Effector memory CD4-positive, alpha-beta T cell (primary cell): Measurements from ENCODE around the gene SLC25A26.
"Not testable (repeated sequence)": the region's sequence is repeated elsewhere in the genome, so short reads cannot be mapped to it uniquely, and the experiment has no call there.

Experiments
- DNase-seq, 3 donors: peaks; one replicate each; pipeline ENCODE4 v3.0.0-alpha.2; 2020
- H3K27ac ChIP-seq: 2 replicates; pipeline ENCODE4 v1.7.0; 2013; ENCODE audit warnings: mild to moderate bottlenecking, low read length, moderate library complexity; ENCODE audit not compliant: insufficient read depth, poor library complexity, severe bottlenecking
- H3K27me3 ChIP-seq: replicated peaks from 2 replicates; pipeline ENCODE4 v1.7.0; 2013; ENCODE audit warnings: mild to moderate bottlenecking, low read length; ENCODE audit not compliant: insufficient read depth, control insufficient read depth, poor library complexity, severe bottlenecking
- H3K36me3 ChIP-seq: 2 replicates; pipeline ENCODE4 v1.7.0; 2013; ENCODE audit warnings: mild to moderate bottlenecking, low read length, moderate library complexity; ENCODE audit not compliant: control insufficient read depth, insufficient read depth
- H3K4me1 ChIP-seq: 2 replicates; pipeline ENCODE4 v1.7.0; 2013; ENCODE audit warnings: low read length, mild to moderate bottlenecking; ENCODE audit not compliant: control insufficient read depth, insufficient read depth, poor library complexity, severe bottlenecking
- H3K4me3 ChIP-seq: 2 replicates; pipeline ENCODE4 v1.7.0; 2013; ENCODE audit warnings: low read length, low read depth, mild to moderate bottlenecking; ENCODE audit not compliant: insufficient read depth, poor library complexity, severe bottlenecking
- H3K9me3 ChIP-seq: 2 replicates; pipeline ENCODE4 v1.7.0; 2013; ENCODE audit warnings: mild to moderate bottlenecking, low read length, moderate library complexity; ENCODE audit not compliant: control insufficient read depth

Gene SLC25A26

DNA sequence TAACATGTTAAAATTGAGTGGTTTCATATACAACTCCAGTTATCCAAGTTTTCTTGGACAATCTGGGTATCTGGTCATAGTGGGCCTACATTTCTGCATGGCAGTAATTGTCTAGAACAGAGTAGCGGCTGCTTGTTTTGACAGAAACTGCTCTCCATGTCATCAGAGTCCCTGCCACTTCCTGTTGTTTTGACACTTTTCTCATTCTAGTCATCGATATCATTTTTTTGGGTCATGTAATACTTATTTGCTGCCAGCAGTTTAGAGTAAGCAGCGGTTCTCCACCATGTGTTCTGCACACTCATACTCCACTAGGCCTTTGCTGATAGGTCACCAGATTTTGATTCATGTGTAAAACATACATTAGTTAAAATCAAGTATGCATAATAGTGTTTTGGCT is 81.5 kb downstream of the SLC25A26 start:
- Histone ChIP-seq H3K9me3 (no peaks in the 10 kb centered on the region), H3K4me1 (peaks cover 47% of the 10 kb centered on the region), H3K27me3 (no peaks in the 10 kb centered on the region), H3K4me3 (no peak overlapping the region), H3K27ac (peak overlapping the region; percentile 83), H3K36me3 (no peaks in the 10 kb centered on the region)
- peak; percentile 23 to 41 (median 34) for DNase-seq

DNA sequence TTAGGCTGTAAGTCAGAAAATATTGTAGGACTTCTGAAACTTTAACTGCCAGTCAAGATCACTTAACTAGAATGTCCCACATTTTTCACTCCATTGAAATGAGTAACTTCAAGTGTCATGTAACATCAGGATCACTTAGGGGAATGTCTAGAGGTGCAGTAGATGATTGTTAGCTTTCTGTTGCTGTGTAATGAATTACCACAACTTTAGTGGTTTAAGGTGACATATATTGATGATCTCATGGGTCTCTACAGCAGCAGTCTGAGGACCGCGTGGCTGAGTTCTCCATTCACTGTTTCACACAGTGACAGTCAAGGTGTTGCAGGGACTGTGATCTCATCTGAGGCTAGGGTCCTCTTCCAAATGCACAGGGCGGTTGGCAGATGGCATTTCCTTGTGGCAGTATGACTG is 82.7 kb downstream of the SLC25A26 start:
- H3K9me3 ChIP-seq: no peaks in the 10 kb centered on the region
- no peak overlapping the region for H3K4me3 ChIP-seq
- peak; percentile 24 to 63 (median 41) for DNase-seq
- H3K36me3 ChIP-seq: no peaks in the 10 kb centered on the region
- H3K4me1 ChIP-seq: peaks cover 37% of the 10 kb centered on the region
- no peaks in the 10 kb centered on the region for H3K27me3 ChIP-seq
- peak overlapping the region; percentile 83 for H3K27ac ChIP-seq

DNA sequence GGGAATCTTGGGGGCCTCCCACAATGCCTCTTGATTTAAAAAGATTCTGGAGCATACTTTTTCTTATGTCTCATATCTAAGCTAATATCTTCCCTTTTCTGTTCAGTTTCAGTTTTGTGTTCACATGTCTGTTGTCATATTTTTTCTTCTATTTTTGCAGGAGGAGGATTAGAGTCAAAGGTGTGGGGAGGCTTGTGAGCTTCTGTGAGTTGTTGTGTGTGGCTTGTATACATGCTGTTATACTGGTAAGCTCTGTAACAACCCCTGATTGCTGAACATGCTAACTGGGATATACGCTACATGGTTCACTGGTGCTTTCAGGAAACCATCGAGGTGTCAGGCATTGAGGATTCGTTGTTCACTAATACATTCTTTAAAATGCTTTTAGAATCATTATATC is 83.5 kb downstream of the SLC25A26 start:
- H3K9me3 ChIP-seq: no peaks in the 10 kb centered on the region
- H3K36me3 ChIP-seq: no peaks in the 10 kb centered on the region
- H3K4me1 ChIP-seq: peaks cover 36% of the 10 kb centered on the region
- DNase-seq: no peak
- H3K4me3 ChIP-seq: no peak overlapping the region
- peak overlapping the region; percentile 83 for H3K27ac ChIP-seq
- no peaks in the 10 kb centered on the region for H3K27me3 ChIP-seq

DNA sequence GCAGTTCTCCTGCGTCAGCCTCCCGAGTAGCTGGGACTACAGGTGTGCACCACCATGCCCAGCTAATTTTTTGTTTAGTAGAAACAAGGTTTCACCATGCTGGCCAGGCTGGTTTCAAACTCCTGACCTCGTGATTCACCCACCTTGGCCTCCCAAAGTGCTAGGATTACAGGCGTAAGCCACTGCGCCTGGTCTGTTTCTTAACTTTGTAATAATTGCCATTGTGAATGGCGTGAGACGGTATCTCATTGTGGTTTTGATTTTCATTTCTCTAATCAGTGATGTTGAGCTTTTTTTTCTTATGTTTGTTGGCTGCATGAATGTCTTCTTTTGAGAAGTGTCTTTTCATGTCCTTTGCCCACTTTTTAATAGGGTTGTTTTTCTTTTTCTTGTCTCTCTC is 85.3 kb downstream of the SLC25A26 start:
- H3K4me3 ChIP-seq, H3K9me3 ChIP-seq, H3K27me3 ChIP-seq, H3K27ac ChIP-seq, DNase-seq, H3K36me3 ChIP-seq: not testable (repeated sequence)
- H3K4me1 ChIP-seq: peaks cover 34% of the 10 kb centered on the region

DNA sequence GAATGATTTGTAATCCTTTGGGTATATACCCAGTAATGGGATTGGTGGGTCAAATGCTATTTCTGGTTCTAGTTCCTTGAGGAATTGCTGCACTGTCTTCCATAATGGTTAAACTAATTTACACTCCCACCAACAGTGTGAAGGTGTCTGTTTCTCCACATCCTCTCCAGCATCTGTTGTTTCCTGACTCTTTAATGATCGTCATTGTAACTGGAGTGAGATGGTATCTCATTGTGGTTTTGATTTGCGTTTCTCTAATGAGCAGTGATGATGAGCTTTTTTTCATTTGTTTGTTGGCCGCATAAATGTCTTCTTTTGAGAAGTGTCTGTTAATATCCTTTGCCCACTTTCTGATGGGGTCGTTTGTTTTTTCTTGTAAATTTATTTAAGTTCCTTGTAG is 86.2 kb downstream of the SLC25A26 start:
- DNase-seq, H3K27me3 ChIP-seq, H3K36me3 ChIP-seq, H3K4me3 ChIP-seq, H3K9me3 ChIP-seq, H3K27ac ChIP-seq: not testable (repeated sequence)
- H3K4me1 ChIP-seq: peaks cover 25% of the 10 kb centered on the region

DNA sequence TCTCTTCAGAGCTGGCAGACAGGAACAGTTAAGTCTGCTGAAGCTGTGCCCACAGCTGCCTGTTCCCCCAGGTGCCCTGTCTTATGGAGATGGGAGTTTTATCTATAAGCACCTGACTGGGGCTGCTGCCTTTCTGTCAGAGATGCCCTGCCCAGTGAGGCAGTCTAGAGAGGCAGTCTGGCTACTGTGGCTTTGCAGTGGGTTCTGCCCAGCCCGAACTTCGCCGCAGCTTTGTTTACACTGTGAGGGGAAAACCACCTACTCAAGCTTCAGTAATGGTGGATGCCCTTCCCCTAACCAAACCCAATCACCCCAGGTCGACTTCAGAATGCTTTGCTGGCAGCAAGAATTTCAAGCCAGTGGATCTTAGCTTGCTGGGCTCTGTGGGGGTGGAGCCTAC is 91.2 kb downstream of the SLC25A26 start:
- Histone ChIP-seq H3K27me3 (no peaks in the 10 kb centered on the region), H3K4me1 (no peaks in the 10 kb centered on the region), H3K9me3 (no peaks in the 10 kb centered on the region), H3K36me3 (no peaks in the 10 kb centered on the region), H3K27ac (no peak overlapping the region), H3K4me3 (no peak overlapping the region)
- peak in 2 of 3 donors; percentile 26 to 38 for DNase-seq

DNA sequence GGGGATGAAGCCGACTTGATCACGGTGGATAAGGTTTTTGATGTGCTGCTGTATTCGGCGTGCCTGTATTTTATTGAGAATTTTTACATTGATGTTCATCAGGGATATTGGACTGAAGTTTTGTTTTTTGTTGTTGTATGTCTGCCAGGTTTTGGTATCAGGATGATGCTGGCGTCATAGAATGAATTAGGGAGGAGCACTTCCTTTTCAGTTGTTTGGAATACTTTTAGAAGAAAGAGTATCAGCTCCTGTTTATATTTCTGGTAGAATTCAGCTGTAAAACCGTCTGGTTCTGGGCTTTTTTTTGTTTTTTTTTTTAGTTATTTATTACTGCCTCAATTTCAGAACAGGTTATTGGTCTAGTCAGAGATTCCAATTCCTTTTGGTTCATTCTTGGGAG is 93.7 kb downstream of the SLC25A26 start:
- DNase-seq: no peak
- H3K4me1 ChIP-seq: no peaks in the 10 kb centered on the region
- H3K36me3 ChIP-seq: no peaks in the 10 kb centered on the region
- H3K27ac ChIP-seq: no peak overlapping the region
- H3K9me3 ChIP-seq: no peaks in the 10 kb centered on the region
- H3K4me3 ChIP-seq: no peak overlapping the region
- H3K27me3 ChIP-seq: no peaks in the 10 kb centered on the region

DNA sequence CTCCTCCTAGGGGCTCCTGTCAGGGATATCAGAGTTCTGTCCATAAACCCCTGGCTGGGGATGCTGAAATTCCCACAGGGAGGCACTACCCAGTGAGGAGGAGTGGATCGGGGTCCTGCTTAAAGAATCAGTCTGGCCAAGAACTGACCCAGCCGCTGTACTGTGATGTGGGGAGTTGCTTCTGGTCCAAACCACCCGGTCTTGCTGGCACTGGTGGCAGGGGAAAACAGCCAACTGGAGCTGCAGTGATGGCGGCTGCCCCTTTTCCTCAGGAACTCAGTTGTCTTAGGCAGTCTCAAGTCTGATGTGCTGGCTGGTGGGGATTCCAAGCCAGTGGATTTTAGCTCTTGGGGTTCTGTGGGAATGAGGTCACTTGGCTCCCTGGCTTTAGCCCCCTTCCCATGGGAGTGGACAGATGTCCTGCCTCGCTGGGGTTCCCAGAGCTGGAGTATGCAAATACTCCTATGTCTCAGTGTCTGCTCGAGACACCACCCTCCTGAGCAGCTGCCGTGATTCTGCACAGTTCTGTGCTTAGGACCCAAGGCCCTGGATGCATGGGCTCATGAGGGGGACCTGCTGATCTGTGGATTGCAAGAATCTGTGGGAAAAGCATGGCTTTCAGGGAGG is 97.1 kb downstream of the SLC25A26 start:
- DNase-seq: no peak
- Histone ChIP-seq H3K27ac (no peak overlapping the region), H3K9me3 (no peaks in the 10 kb centered on the region), H3K4me3 (no peak overlapping the region), H3K27me3 (no peaks in the 10 kb centered on the region), H3K36me3 (no peaks in the 10 kb centered on the region), H3K4me1 (no peaks in the 10 kb centered on the region)

DNA sequence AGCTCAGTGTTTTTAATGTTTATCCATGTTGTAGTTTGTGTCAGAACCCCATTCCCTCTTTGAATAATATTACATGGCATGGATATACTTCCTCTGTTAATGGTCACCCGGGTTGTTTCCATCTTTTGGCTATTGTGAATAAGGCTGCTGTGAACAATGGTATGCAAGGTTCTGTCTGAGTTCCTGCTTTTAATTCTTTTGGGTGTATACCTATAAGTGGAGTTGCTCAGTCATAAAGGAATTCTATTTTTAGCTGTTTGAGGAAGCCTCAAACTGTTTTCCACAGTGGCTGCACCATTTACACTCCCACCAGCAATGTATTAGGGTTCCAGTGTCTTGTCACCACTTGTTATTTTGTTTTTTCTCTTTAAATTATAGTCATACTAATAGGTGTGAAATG is 99.6 kb downstream of the SLC25A26 start:
- H3K9me3 ChIP-seq: no peaks in the 10 kb centered on the region
- no peak overlapping the region for H3K4me3 ChIP-seq
- H3K27ac ChIP-seq: no peak overlapping the region
- no peaks in the 10 kb centered on the region for H3K4me1 ChIP-seq
- H3K27me3 ChIP-seq: no peaks in the 10 kb centered on the region
- no peaks in the 10 kb centered on the region for H3K36me3 ChIP-seq
- DNase-seq: no peak

DNA sequence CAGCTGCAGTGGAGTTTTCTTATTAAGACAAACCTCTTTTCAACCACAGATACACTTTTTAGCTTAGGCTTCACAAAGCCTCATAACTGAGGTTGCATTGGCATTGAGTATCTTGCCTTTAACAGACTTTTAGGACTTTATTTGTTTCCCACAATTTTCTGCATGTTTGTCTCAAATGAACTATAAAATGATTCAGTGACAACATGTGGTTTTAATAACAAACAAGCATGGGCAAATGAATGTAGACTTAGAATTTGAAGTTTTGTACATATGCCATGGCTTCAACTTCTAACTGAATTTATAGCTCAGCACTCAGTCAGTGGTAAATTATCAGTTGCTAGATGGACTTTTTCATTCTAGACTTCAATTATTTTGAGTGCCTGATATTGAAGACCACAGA is 101.6 kb downstream of the SLC25A26 start:
- Histone ChIP-seq H3K4me3 (no peak overlapping the region), H3K9me3 (no peaks in the 10 kb centered on the region), H3K36me3 (no peaks in the 10 kb centered on the region), H3K4me1 (no peaks in the 10 kb centered on the region), H3K27ac (no peak overlapping the region), H3K27me3 (no peaks in the 10 kb centered on the region)
- DNase-seq: no peak
